Measurements from ENCODE around the gene THUMPD3. TPM values are rescaled to one million over a fixed set of nuclear protein-coding genes. Genes with fewer than 3 reads are reported as not detected.
A peak's percentile ranks its signal among the peaks of the same experiment; 100 is the strongest.

THUMPD3 gene
- total RNA-seq, 1 donor from 2014 or later: 24.4 TPM

DNA sequence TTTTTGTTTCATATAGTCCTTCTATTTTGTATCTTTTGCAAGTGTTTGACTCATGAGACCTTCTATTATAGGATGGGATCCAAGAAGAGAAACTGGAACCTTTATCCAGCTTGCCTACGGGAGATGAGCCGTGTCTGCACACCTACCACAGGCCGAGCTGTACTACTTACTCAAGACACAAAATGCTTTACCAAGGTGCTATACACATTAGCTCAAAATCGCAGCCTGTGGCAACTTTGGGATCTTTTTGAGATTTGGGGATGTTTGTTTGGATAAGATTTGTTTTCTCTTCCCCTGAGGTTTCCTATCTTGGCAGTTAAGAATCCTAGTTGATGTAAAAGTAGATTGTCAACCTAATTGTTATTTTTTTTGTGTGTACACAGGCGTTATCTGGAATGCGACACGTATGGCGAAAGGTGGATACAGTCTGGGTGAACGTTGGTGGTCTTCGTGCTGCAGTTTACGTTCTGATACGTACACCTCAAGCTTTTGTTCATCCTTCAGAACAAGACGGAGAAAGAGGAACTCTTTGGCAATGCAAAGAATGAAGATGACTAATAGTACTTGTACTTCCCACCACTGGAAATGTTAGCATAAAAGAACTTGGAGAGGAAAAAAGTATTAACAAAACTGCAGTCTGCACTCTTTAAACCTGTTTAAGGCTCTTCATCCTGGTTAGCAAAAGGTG lies 21.4 kb downstream of the THUMPD3 start:
- no peak overlapping the region for H3K4me3 ChIP-seq
- intact Hi-C loops (cut with DNase I): no loop called here
- no peaks in the 10 kb centered on the region for H3K27me3 ChIP-seq
- no peak overlapping the region for H3K27ac ChIP-seq
- DNase-seq (ENCODE audit: low spot score in 2 of 2): no peak
- TF ChIP-seq, protein P1, sequence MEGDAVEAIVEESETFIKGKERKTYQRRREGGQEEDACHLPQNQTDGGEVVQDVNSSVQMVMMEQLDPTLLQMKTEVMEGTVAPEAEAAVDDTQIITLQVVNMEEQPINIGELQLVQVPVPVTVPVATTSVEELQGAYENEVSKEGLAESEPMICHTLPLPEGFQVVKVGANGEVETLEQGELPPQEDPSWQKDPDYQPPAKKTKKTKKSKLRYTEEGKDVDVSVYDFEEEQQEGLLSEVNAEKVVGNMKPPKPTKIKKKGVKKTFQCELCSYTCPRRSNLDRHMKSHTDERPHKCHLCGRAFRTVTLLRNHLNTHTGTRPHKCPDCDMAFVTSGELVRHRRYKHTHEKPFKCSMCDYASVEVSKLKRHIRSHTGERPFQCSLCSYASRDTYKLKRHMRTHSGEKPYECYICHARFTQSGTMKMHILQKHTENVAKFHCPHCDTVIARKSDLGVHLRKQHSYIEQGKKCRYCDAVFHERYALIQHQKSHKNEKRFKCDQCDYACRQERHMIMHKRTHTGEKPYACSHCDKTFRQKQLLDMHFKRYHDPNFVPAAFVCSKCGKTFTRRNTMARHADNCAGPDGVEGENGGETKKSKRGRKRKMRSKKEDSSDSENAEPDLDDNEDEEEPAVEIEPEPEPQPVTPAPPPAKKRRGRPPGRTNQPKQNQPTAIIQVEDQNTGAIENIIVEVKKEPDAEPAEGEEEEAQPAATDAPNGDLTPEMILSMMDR (IDR thresholded peaks at IDR 0.05): no peak
- no peaks in the 10 kb centered on the region for H3K9me3 ChIP-seq
- peaks cover 61 to 82% of the 10 kb centered on the region in 2 donors for H3K36me3 ChIP-seq
- no peaks in the 10 kb centered on the region for H3K4me1 ChIP-seq

DNA sequence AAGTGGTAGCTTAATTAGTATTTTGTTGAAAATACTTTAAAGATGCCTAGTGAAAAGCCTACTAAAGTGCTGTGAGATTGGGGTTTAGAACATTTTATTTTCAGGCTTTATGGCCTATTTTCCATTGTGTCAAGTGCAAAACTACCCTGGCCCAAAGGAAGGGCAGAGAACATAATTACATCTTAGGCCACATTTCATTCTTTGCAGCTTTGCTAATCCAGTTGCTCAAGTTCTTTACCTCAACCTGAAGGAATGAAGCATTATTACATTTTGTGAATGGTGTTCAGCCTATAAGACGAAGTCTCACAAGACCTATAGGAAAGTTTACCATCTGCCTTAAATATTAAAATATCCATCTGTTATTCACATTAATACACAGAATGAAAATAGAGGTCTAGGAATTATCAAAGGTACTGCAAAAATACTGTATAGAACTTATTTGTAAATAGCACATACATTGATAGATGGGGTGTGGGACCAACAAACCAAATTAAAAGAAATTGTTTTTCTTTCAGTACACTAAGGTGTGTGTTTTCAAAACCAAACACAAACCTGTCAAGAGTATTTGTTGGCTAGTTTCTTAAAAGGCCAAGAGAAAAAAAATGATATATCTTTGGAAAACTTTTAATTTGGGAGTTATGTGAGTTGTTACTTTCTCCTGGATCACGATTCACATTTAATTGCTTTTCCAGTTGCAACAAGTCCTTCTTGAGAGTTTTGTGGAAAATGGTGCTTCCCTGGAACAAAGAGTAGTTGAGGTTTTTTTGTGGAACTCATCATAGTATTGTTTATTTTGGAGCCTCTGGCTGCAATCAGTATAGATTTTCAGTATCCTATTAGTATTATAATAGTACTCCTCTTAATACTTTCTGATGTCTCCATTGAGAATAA lies 22.6 kb downstream of the THUMPD3 start:
- intact Hi-C loops (cut with DNase I): no loop called here
- H3K9me3 ChIP-seq: no peaks in the 10 kb centered on the region
- peaks cover 61 to 82% of the 10 kb centered on the region in 2 donors for H3K36me3 ChIP-seq
- H3K27me3 ChIP-seq: no peaks in the 10 kb centered on the region
- no peaks in the 10 kb centered on the region for H3K4me1 ChIP-seq
- H3K4me3 ChIP-seq: no peak overlapping the region
- no peak for DNase-seq (ENCODE audit: low spot score in 2 of 2)
- H3K27ac ChIP-seq: peak overlapping the region in 1 of 2 donors; percentile 1
- TF ChIP-seq, protein P1 (IDR thresholded peaks at IDR 0.05): no peak

DNA sequence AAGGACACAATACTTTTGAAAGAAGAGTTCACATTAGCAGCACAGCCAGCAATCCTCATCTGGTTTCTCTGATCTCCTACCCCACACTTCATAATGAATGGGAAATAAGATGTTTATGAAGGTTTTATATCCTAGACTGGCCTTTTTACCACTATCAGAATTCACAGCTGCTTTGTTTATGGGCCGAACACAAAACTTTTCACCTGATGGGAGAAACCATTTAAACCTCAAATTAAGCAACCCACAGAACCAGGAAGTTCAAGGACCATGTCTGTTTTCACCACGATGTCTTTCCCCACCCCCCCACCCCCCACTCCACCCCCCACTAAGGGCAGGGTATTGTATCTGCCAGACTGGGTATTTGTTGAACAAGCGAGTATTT lies 23.2 kb downstream of the THUMPD3 start:
- Histone ChIP-seq H3K9me3 (no peaks in the 10 kb centered on the region), H3K4me1 (no peaks in the 10 kb centered on the region), H3K27me3 (no peaks in the 10 kb centered on the region), H3K36me3 (peaks cover 62 to 82% of the 10 kb centered on the region in 2 donors), H3K27ac (peak overlapping the region in 1 of 2 donors; percentile 1), H3K4me3 (no peak overlapping the region)
- TF ChIP-seq, protein P1 (IDR thresholded peaks at IDR 0.05): no peak
- DNase-seq (ENCODE audit: low spot score in 2 of 2): no peak
- intact Hi-C loops (cut with DNase I): no loop called here

DNA sequence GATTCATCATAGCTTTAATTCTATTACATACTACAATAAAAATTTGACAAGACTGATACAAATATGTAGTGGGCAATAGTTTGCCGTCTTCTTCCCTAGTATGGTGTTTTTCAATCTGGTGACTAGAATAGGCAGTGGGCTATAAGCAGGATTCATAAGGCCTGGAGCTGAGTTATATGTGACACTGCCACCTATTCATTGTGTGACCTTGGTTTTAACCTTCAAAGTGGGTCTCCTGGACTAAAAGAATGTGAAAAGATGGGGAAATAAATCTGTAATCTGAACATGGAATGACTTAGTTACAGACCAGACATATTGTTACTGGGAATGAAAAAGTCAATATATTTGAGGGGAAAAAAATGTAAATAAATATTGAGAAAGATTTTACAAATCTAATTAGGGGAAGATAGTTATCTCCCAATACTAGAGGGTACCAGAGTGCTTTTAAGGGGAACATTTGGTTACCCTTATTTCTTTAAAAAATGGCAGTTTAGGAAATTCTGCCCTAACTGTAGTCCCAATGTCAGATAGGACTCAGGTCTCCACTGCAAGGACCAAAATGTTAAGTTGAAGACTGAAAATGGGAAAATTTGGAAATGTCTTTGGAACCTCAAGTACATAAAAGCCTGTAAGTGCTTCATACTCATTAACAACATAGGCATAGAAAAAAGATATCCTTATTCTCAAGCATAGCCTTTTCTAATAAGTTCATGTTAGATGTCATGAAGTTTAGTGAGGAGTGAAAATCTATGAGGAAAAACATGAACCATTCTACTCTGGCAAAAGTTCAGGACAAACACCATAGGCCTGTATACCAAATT lies 23.9 kb downstream of the THUMPD3 start:
- no peak for DNase-seq (ENCODE audit: low spot score in 2 of 2)
- Histone ChIP-seq H3K9me3 (no peaks in the 10 kb centered on the region), H3K27me3 (no peaks in the 10 kb centered on the region), H3K4me1 (peaks cover 0 to 2% of the 10 kb centered on the region in 2 donors), H3K27ac (no peak overlapping the region), H3K4me3 (no peak overlapping the region), H3K36me3 (peaks cover 66 to 86% of the 10 kb centered on the region in 2 donors)
- intact Hi-C loops (cut with DNase I): no loop called here
- TF ChIP-seq, protein P1 (IDR thresholded peaks at IDR 0.05): no peak

DNA sequence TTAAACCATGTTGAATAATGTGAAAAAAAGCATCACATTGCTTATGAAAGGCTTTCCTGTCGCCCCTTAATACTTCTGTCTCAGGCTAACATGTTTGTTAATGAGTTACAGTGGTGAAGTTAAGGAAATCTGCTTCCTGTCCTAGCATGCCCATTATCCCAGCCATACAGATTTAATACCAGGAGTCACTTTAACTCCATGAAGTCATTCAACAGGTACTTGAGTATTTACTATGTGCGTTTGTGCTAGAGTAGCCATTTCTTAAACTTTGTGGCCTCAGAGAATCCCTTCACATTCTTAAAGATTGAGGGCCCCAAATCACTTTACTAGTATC lies 24.4 kb downstream of the THUMPD3 start:
- TF ChIP-seq, protein P1 (IDR thresholded peaks at IDR 0.05): no peak
- peaks cover 69 to 87% of the 10 kb centered on the region in 2 donors for H3K36me3 ChIP-seq
- DNase-seq (ENCODE audit: low spot score in 2 of 2): no peak
- H3K4me3 ChIP-seq: no peak overlapping the region
- no peaks in the 10 kb centered on the region for H3K9me3 ChIP-seq
- peaks cover 0 to 4% of the 10 kb centered on the region in 2 donors for H3K4me1 ChIP-seq
- intact Hi-C loops (cut with DNase I): no loop called here
- no peaks in the 10 kb centered on the region for H3K27me3 ChIP-seq
- no peak overlapping the region for H3K27ac ChIP-seq

All from ascending aorta (tissue), 2 donors.